K562 (cell line): ENCODE results near the gene ST7. TPM values are rescaled to one million over a fixed set of nuclear protein-coding genes. Genes with fewer than 3 reads are reported as not detected.

ENCODE experiments used
- CREBBP ChIP-seq: IDR thresholded peaks from one replicate; pipeline ENCODE4 v1.6.1; 2012; ENCODE audit warnings: low read depth, mild to moderate bottlenecking, control low read depth, inconsistent platforms, low read length
- DDX20 ChIP-seq: fragments of 450-650 bp; IDR thresholded peaks from 2 replicates; pipeline ENCODE4 v1.6.1; 2016; ENCODE audit warnings: missing genetic modification characterization, low read depth, mild to moderate bottlenecking, missing compliant biosample characterization, moderate library complexity
- E2F6 ChIP-seq, 2 experiments: IDR thresholded peaks; 2 replicates each; pipeline ENCODE4 v1.6.1; 2011; ENCODE audit warnings: borderline replicate concordance in 1 of 2, control low read depth in 1 of 2, low read depth in 1 of 2, low read length in 1 of 2, mild to moderate bottlenecking in 1 of 2, mixed read lengths in 1 of 2, moderate library complexity in 1 of 2; ENCODE audit not compliant: insufficient read depth in 1 of 2, insufficient read length in 1 of 2, poor library complexity in 1 of 2, severe bottlenecking in 1 of 2; ENCODE audit errors: extremely low read depth in 1 of 2
- ETS1 ChIP-seq: conservative IDR thresholded peaks from 2 replicates; pipeline ENCODE4 v1.6.1; 2011; ENCODE audit warnings: low read depth, mild to moderate bottlenecking, low read length; ENCODE audit not compliant: control insufficient read depth
- ILF3 ChIP-seq: fragments of 450-650 bp; IDR thresholded peaks from 2 replicates; pipeline ENCODE4 v1.6.1; 2018; ENCODE audit warnings: antibody characterized with exemption, mild to moderate bottlenecking, moderate library complexity, borderline replicate concordance
- PRDM10 ChIP-seq: fragments of 450-650 bp; IDR thresholded peaks from 2 replicates; pipeline ENCODE4 v1.6.1; 2018; ENCODE audit not compliant: partially characterized antibody
- RNF219 ChIP-seq: fragments of 250-450 bp; sonication (Bioruptor Pico); IDR thresholded peaks from 2 replicates; pipeline ENCODE4 v1.5.0; 2022; ENCODE audit warnings: mild to moderate bottlenecking
- SIN3B ChIP-seq: fragments of 450-650 bp; IDR thresholded peaks from 2 replicates; pipeline ENCODE4 v1.6.1; 2017; ENCODE audit warnings: low read depth, mild to moderate bottlenecking, moderate library complexity
- SMAD1 ChIP-seq: fragments of 150-350 bp; IDR thresholded peaks from 2 replicates; pipeline ENCODE4 v1.6.1; 2014; ENCODE audit warnings: low read length, low read depth; ENCODE audit not compliant: partially characterized antibody
- SNIP1 ChIP-seq: fragments of 450-650 bp; IDR thresholded peaks from 2 replicates; pipeline ENCODE4 v1.7.1; 2017; ENCODE audit warnings: low read depth, mild to moderate bottlenecking
- SUPT5H ChIP-seq: fragments of 450-650 bp; IDR thresholded peaks from 2 replicates; pipeline ENCODE4 v1.6.1; 2016
- ZNF121 ChIP-seq: sonication (generic); formaldehyde crosslinking; conservative IDR thresholded peaks from 2 replicates; pipeline ENCODE4 v1.8.0; 2022; ENCODE audit warnings: missing genetic modification reagents
- ZNF518B ChIP-seq: fragments of 250-450 bp; sonication (Bioruptor Pico); IDR thresholded peaks from 2 replicates; pipeline ENCODE4 v1.5.0; 2021; ENCODE audit warnings: mild to moderate bottlenecking, moderate library complexity
- polyA plus RNA-seq, 8 experiments: library from polyadenylated mRNA; depleted of rRNA in 4 of 8; stranded (reverse) in 5 of 8; unstranded in 3 of 8; fragments of >200 nt; fragmentation: Nextera tagmentation in 2 of 8; fragmentation: Illumina TruSeq in 1 of 8; extraction: Ambion mirVana in 2 of 8; extraction: Trizol in 1 of 8; gene quantifications; 2 replicates each; pipeline versions ENCODE4 v1.2.1 to v1.2.3, GENCODE V29; 2011 to 2014; ENCODE audit warnings: inconsistent platforms in 1 of 8, missing spikeins in 1 of 8
- total RNA-seq, 7 experiments: library from RNA; depleted of rRNA in 6 of 7; stranded (reverse); fragments of >200 nt in 6 of 7; fragmentation: Illumina TruSeq in 2 of 7; extraction: Trizol in 2 of 7; gene quantifications; 2 replicates each; pipeline versions ENCODE4 v1.2.1 to v1.2.3, GENCODE V29; 2011 to 2021; ENCODE audit warnings: low replicate concordance in 1 of 7

The ST7 gene
- total and polyA plus RNA-seq, 9 of the 15 experiments (the other 6 are each of a cell fraction or from before 2014, with no cell fraction given): 23.9 to 56.3 (median 36.9) TPM

GRCh38 chr7:116949941-116950801 lies 3.1 kb upstream of the ST7 start (continued):
- TF ChIP-seq ETS1 (0 out of 2 replicates have a peak, but pooled peaks have one; percentile 58), SMAD1 (no peak), SUPT5H (peak; percentile 70; the same call in 1 of the 2 replicates), ILF3 (no peak), ZNF518B (CRISPR knock-in tag) (no peak), PRDM10 (peak; percentile 69), CREBBP (no peak), DDX20 (tag) (0 out of 2 replicates have a peak, but pooled peaks have one; percentile 20), SIN3B (no peak), SNIP1 (peak; percentile 77), ZNF121 (CRISPR knock-in tag) (no peak), E2F6 (IDR thresholded peaks at IDR 0.05; ENCODE audit: borderline replicate concordance in 1 of 2, extremely low read depth in 1 of 2, insufficient read depth in 1 of 2, insufficient read length in 1 of 2, low read depth in 1 of 2, low read length in 1 of 2, poor library complexity in 1 of 2, severe bottlenecking in 1 of 2) (peak; percentile 21 to 35), RNF219 (no peak)
